AG20443 (cell line): ENCODE measurements around the gene SEC14L1.

Experiments used
- DNase-seq: peaks from one replicate; pipeline ENCODE4 v3.0.0; 2012; ENCODE audit warnings: low spot score, mixed read lengths

Gene SEC14L1

GRCh38 chr17:77163001-77163400, 22.2 kb downstream of the SEC14L1 start:
- DNase-seq = no peak

GRCh38 chr17:77163511-77164280, 22.9 kb downstream of the SEC14L1 start:
- DNase-seq = no peak

DNA sequence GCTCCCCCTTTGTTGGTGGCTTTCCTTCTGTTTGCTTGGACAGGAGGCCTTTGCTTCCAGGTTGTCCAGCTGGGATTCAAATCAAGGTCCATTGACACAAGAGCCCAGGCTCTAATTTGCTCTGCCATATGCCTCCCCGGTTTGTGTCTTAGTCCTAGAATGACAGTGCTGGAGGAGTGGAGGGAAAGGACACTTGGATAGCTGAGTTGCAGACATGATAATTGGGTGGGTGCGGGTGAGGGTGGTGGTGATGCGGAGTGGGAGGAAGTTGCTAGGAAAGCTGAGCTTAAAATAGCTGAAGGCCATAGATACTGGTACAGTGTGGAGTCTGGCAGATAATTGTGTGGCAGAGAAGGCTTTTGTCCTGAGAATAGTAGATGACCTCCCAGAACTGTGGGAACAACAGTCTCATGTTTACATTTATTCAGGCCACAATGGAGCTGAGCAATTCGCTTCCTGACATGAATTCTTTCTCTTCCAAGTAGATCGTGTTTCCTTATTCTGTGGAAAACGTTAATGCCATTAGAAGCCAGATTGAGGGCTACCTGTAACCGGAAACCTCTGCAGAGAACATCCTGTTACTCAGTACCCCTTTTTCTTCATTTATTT, 23.8 kb downstream of the SEC14L1 start:
- DNase-seq = no peak

- DNase-seq = no peak
These were observed 24.8 kb downstream of the SEC14L1 start for GRCh38 chr17:77165577-77165976.

DNA sequence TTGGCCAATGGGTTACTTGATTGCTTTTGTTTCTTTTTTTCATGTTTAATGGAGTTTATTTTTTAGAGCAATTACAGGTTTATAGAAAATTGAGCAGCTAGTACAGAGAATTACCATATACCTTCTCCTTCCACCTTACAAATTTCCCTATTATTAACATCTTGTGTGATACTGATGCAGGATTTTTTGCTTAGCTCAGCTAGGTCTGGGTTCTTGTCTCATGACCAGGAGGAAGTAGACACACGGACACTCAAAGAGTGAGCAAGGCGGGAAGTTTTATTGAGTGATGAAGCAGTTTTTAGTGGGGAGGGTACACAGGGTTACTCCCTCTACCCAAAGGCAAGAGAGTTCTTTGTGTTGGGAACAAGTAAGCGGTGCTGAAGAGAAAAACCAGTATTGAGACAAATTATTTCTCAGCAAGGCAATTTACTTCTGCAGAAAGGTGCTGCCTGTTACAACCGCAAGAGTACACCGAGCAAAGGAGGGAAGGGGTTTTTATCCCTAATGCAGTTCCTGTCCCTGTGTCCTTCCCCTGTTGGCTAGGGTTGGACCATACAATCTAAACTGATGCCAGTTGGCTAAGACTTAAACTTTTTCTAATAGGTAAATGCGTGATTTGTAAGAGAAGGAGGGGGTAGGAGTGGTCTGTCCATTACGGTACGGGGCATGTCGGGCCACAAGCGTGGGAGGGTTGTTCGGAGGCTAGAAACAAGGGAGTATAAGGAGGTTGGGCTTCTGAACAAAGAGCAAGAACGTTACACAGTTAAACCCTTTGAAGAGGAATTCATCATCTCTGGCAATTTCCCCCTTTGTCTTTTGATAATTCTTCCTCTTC, 26.9 kb downstream of the SEC14L1 start:
- DNase-seq = no peak

GRCh38 chr17:77173104-77173503, 32.3 kb downstream of the SEC14L1 start:
- no peak for DNase-seq

DNA sequence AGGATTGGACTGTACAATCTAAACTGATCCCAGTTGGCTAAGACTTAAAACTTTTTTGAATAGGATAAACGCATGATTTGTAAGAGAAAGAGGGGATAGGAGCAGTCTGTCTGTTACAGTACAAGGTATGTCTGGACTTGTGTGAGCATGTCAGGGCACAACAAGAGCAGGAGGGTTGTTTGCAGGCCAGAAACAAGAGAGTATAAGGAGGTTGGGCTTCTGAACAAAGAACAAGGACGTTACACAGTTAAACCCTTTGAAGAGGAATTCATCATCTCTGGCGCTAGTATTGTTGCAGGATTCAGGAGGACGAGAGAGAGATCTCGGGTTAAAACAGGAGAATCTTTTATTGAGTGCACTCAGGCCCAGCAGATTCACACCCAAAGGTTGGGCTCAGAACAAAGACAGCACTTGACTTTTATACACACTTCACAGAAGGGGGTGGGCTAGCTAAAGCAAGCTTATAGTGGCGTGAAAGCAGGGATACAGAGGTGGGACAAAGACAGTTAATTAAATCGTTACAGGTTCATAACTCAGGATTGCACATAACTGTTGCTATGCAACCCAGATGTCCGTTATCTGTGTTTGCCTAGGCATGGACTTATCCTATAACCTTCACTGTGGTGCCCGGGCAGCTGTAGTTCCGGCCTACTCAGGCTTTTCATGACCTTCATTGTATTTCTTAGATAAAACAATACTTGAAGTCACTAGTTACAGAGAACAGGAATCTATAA, 34.3 kb downstream of the SEC14L1 start:
- no peak for DNase-seq

DNA sequence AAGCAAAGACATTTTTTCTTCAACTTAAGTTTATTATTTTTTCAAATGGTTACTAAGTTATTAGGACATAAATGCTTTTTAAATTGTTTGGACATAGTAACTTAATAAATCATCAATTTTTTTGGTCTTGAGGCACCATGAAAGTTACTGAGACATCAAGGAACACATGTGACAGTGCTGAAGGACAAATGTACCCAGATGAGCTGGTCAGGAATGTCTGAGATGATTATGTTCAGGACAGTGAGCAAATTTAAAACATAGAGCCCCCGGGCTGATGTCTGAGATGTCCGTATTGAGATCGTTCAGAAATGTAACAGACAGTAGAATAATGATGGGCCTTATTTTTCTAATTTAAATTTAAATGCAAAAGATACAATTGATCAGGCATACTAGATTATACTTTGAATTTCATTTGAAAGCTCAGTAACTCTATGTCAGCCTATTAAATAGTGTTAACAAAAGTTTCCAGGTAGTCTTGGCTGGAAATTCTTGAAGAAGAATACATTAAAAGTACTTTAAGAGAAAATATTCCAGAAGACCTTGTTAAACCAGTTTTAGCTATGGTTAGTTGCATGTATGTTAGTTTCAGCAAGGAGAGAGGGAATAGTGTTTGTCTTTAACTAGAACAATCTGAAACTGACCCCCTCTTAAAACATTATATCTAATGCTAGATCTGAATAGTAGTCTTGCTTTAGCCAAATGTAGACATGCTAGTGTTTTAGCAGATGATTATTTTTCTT, 36.4 kb downstream of the SEC14L1 start:
- DNase-seq = no peak

- DNase-seq = no peak
These were observed 37.3 kb downstream of the SEC14L1 start for GRCh38 chr17:77178050-77178449.

- no peak for DNase-seq
These were observed 37.8 kb downstream of the SEC14L1 start for GRCh38 chr17:77178563-77178962.

DNA sequence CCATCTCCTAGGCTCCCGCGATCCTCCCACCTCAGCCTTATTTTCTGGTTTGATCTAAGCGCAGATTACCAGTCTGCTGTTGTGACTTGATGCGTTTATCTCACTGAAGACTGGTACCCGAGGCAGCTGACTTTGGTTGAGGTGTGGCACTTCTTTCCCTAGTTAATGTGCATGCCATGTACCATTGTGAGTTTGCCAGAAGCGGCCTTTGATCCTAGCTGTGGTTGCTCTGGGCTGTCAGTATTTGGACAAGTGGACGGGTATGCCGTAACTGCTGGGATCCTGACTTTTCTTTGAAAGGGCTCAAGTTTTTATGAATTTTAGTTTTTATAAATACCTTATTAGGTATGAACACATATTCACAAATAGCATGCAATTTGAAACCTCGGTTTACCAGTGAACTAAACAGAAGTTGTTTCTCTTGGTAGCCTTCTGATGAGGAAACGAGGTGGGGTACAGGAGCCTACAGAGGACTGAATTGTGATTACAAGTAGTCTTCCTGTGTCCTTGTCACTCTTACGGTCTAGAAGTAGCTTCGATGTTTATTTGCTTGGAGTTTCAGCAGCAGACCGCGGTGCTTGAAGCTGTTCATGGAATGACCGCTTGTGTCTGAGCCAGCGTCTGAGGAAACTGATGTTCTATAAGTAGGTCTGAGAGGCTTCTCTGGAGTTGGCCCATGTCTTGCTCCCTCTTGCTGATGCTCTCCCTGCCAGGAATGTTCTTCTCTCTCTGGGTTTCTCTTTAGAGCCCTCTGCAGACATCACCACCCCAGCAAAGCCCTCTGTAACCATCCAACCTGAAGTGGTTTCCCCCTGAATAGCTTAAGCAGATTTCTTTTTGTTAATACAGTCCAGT, 40.0 kb downstream of the SEC14L1 start:
- DNase-seq = no peak

GRCh38 chr17:77182205-77183172, 41.7 kb downstream of the SEC14L1 start:
- DNase-seq = no peak

GRCh38 chr17:77184474-77184873, 43.7 kb downstream of the SEC14L1 start:
- peak; percentile 71 for DNase-seq

- DNase-seq = no peak
These were observed 44.4 kb downstream of the SEC14L1 start for GRCh38 chr17:77185137-77185536.

DNA sequence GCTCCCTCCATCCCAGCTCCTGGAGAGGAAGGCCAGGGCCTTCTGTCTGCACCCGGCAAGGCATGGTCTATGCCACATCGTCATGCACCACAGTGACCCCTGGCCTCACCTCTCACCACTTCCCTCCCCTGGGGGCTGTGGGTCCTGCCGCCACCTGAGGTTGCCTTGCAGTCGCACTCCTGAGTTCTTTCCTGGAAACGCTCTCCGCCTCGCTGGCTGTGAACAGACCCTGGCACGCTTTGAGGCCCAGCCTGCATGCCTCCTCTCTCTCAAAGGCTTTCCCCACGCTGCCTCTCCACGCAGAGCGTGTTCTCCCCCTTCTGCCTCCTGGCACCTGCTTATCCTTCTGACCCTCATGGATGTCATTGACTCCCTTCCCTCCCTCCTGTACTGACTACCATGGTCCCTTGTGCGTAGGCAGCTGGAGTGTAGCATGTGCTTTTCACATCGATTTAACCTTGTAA, 45.4 kb downstream of the SEC14L1 start:
- no peak for DNase-seq

- no peak for DNase-seq
These were observed 47.6 kb downstream of the SEC14L1 start for GRCh38 chr17:77188084-77189066.

GRCh38 chr17:77189148-77189547, 48.4 kb downstream of the SEC14L1 start:
- DNase-seq = no peak

DNA sequence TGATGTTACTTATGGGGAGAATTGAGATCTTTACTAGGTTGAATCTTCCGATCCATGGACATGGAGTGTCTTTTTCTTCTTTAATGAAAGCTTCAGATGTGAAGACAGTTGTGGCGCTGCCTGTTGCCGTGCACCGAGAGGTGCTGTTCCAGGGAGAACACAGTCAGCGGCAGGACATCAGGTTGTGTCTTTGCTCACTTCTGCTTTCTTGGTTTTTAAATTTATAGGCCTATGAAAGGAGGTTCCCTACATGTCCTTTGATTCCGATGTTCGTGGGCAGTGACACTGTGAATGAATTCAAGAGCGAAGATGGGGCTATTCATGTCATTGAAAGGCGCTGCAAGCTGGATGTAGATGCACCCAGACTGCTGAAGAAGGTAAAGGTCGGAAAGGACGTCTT, 49.8 kb downstream of the SEC14L1 start:
- DNase-seq = no peak
